ENCODE data around the gene LGR5. TPM values are rescaled to one million over a fixed set of nuclear protein-coding genes. Genes with fewer than 3 reads are reported as not detected.

The LGR5 gene
- total and polyA plus RNA-seq, 3 experiments from 2014 or later = not detected

DNA sequence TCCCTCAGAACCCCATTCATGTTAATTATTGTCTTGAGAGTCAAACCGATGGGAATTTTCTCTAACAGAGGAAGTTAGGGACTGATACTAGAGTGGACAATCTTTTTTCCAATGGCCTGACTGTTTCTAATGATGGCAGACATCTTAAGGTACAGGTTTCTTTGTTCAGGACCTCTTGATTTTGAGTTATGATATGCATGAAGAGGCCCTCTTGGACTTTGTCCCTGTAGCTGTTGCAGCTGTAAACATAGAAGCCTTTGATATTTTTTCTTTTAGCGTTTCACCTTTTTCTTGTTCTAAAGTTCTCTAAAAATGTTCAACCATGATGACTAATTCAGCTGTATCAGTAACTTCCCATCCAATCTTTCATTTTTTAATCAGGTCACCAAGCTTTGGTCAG, 53.0 kb downstream of the LGR5 start:
- Histone ChIP-seq H3K4me1 (ENCODE audit: insufficient read depth, low read length) (no peaks in the 10 kb centered on the region), H3K36me3 (ENCODE audit: insufficient read depth, low read length) (no peaks in the 10 kb centered on the region), H3K4me3 (ENCODE audit: low read length) (no peak overlapping the region), H3K27me3 (ENCODE audit: insufficient read depth, low read length, poor library complexity, severe bottlenecking) (no peaks in the 10 kb centered on the region), H3K27ac (ENCODE audit: low read depth, low read length) (no peak overlapping the region), H3K9me3 (ENCODE audit: low read length) (no peaks in the 10 kb centered on the region)
- Mint-ChIP-seq H3K9me3 (peaks cover 0 to 5% (median 3%) of the 10 kb centered on the region in 5 donors), H3K4me3 (no peak overlapping the region), H3K36me3 (no peaks in the 10 kb centered on the region), H3K4me1 (no peaks in the 10 kb centered on the region), H3K27ac (no peak overlapping the region), H3K27me3 (peaks cover 2 to 5% of the 10 kb centered on the region in 2 donors)
- ChIA-PET CTCF (no interaction called here), POLR2A (no interaction called here)
- no peak for DNase-seq

DNA sequence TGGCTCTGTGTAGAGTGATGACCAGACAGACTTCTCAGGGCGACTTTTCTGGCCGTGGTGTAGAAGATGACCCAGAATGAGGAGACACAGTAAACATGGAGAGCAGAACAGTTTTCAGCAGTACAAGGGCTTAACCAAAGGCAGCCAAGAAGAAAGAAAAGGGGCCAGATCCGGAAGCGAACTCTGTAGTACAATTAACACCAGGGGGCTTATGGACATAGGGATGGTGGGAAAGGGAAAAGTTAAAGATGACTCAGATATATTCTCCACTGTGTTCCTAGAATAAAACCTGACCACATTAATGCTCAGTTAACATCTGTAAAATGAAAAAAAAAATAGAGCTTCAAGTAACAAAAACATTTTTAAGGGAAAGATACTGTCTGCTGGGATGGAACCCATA, 60.2 kb downstream of the LGR5 start:
- Mint-ChIP-seq H3K4me3 (no peak overlapping the region), H3K36me3 (no peaks in the 10 kb centered on the region), H3K9me3 (peaks cover 0 to 2% (median 0%) of the 10 kb centered on the region in 5 donors), H3K27me3 (peaks cover 2 to 5% of the 10 kb centered on the region in 2 donors), H3K27ac (no peak overlapping the region), H3K4me1 (peaks cover 0 to 5% (median 4%) of the 10 kb centered on the region in 3 donors)
- no peak overlapping the region for H3K27ac ChIP-seq (ENCODE audit: low read depth, low read length)
- no peaks in the 10 kb centered on the region for H3K9me3 ChIP-seq (ENCODE audit: low read length)
- CTCF ChIA-PET = interaction anchor here (1.0 kb wide), 1 partner anchor 9 kb away, joined by 3 read pairs; no protein-coding TSS in a partner anchor
- DNase-seq = no peak
- no peaks in the 10 kb centered on the region for H3K36me3 ChIP-seq (ENCODE audit: insufficient read depth, low read length)
- peaks cover 5% of the 10 kb centered on the region for H3K4me1 ChIP-seq (ENCODE audit: insufficient read depth, low read length)
- H3K27me3 ChIP-seq (ENCODE audit: insufficient read depth, low read length, poor library complexity, severe bottlenecking) = no peaks in the 10 kb centered on the region
- no peak overlapping the region for H3K4me3 ChIP-seq (ENCODE audit: low read length)
- POLR2A ChIA-PET = no interaction called here

DNA sequence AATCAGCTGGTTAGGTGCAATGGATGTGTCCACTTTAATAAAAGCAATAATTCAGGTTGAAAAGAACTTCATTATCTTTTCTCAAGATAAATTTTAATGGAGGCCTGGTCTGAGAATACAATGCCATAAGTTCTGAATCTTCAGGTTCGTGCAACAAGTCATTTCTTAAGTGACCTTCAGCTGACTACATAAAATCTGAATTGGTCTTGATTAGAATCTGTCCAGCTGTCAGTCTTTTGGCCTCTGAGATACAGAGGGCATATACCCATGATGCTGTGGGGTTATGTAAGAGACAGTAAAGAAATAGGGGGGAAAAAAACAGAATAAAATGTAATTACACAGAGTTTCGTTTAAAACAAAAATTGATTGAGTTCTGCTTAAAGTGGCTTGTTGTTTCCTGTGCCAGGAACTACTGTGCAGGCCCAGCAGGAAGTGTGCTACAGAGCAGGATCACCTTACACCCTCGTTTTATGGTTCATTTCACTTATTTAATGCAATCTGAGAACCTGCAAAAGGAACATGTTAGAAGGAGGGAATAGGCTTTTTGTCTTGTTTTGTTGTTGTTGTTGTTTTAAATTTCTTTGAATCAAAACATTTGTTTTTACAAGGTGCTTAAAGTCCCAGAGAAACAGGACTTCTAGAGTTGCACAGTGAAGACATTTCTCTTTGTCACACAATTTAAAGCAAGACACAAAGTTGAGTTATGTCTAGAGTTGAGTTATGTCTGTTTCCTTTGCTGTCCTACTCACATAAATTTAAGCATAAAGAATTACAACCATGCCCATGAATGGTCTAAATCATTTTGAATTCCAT, 64.2 kb downstream of the LGR5 start:
- H3K9me3 Mint-ChIP-seq = no peaks in the 10 kb centered on the region
- no peak overlapping the region for H3K4me3 Mint-ChIP-seq
- ChIA-PET POLR2A (no interaction called here), CTCF (no interaction called here)
- Histone ChIP-seq H3K36me3 (ENCODE audit: insufficient read depth, low read length) (no peaks in the 10 kb centered on the region), H3K9me3 (ENCODE audit: low read length) (no peaks in the 10 kb centered on the region), H3K4me3 (ENCODE audit: low read length) (no peak overlapping the region), H3K27ac (ENCODE audit: low read depth, low read length) (no peak overlapping the region), H3K4me1 (ENCODE audit: insufficient read depth, low read length) (peaks cover 5% of the 10 kb centered on the region), H3K27me3 (ENCODE audit: insufficient read depth, low read length, poor library complexity, severe bottlenecking) (no peaks in the 10 kb centered on the region)
- peak overlapping the region in 1 of 8 donors; percentile 15 for H3K27ac Mint-ChIP-seq
- H3K4me1 Mint-ChIP-seq = peaks cover 0 to 5% (median 4%) of the 10 kb centered on the region in 3 donors
- H3K27me3 Mint-ChIP-seq = peaks cover 0 to 3% of the 10 kb centered on the region in 2 donors
- no peaks in the 10 kb centered on the region for H3K36me3 Mint-ChIP-seq
- DNase-seq = peak in 2 of 5 donors; percentile 1 to 2

DNA sequence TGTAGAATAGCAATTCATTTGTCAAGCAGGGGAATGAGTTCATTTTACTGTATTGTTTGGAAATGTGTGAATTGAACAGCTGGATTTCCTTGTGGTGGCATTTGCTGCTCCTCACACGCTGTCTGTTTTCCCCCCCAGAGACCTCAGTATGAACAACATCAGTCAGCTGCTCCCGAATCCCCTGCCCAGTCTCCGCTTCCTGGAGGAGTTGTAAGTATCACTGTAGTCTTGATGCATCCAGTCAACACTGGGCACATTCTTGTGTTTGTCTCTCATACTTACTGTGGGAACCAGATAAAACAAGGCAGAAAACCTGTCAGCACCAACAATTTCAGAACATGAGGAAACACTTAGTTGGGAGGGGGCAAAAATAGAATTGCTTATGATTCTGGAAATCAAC, 64.9 kb downstream of the LGR5 start:
- H3K4me1 Mint-ChIP-seq = peaks cover 0 to 5% (median 4%) of the 10 kb centered on the region in 3 donors
- Histone ChIP-seq H3K9me3 (ENCODE audit: low read length) (no peaks in the 10 kb centered on the region), H3K27ac (ENCODE audit: low read depth, low read length) (no peak overlapping the region), H3K27me3 (ENCODE audit: insufficient read depth, low read length, poor library complexity, severe bottlenecking) (no peaks in the 10 kb centered on the region), H3K4me3 (ENCODE audit: low read length) (no peak overlapping the region), H3K36me3 (ENCODE audit: insufficient read depth, low read length) (no peaks in the 10 kb centered on the region), H3K4me1 (ENCODE audit: insufficient read depth, low read length) (peaks cover 5% of the 10 kb centered on the region)
- no peak for DNase-seq
- H3K9me3 Mint-ChIP-seq = no peaks in the 10 kb centered on the region
- H3K4me3 Mint-ChIP-seq = no peak overlapping the region
- H3K36me3 Mint-ChIP-seq = no peaks in the 10 kb centered on the region
- H3K27ac Mint-ChIP-seq = peak overlapping the region in 1 of 8 donors; percentile 2
- POLR2A ChIA-PET = no interaction called here
- peaks cover 0 to 3% of the 10 kb centered on the region in 2 donors for H3K27me3 Mint-ChIP-seq
- CTCF ChIA-PET = no interaction called here

DNA sequence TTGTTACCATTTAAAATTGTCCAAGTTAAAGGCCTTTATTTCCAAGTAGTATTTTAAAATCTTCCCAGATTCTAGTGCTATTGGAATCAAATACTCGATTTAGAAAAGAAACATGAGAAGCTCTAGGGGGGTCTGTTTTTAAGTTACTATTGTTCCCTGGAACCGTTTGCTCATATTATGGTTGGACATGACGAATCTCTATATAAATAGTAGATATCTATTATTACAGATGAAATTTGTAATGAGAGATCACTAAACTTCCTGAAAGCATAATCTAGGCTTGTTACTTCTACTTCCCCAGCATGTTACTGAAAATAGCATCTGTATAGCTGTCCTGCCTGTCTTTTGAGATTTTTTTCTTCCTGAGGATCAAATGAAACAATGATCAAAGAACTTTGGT, 70.1 kb downstream of the LGR5 start:
- DNase-seq = no peak
- no peak overlapping the region for H3K27ac ChIP-seq (ENCODE audit: low read depth, low read length)
- H3K4me1 Mint-ChIP-seq = no peaks in the 10 kb centered on the region
- ChIA-PET POLR2A (no interaction called here), CTCF (interaction anchor here (1.3 kb wide), 1 partner anchor 9 kb away, joined by 3 read pairs; no protein-coding TSS in a partner anchor)
- peaks cover 0 to 2% (median 0%) of the 10 kb centered on the region in 5 donors for H3K9me3 Mint-ChIP-seq
- H3K4me3 ChIP-seq (ENCODE audit: low read length) = no peak overlapping the region
- H3K27ac Mint-ChIP-seq = no peak overlapping the region
- H3K36me3 ChIP-seq (ENCODE audit: insufficient read depth, low read length) = no peaks in the 10 kb centered on the region
- peaks cover 16 to 31% of the 10 kb centered on the region in 2 donors for H3K27me3 Mint-ChIP-seq
- H3K9me3 ChIP-seq (ENCODE audit: low read length) = no peaks in the 10 kb centered on the region
- no peaks in the 10 kb centered on the region for H3K36me3 Mint-ChIP-seq
- H3K4me3 Mint-ChIP-seq = no peak overlapping the region
- no peaks in the 10 kb centered on the region for H3K27me3 ChIP-seq (ENCODE audit: insufficient read depth, low read length, poor library complexity, severe bottlenecking)
- no peaks in the 10 kb centered on the region for H3K4me1 ChIP-seq (ENCODE audit: insufficient read depth, low read length)

DNA sequence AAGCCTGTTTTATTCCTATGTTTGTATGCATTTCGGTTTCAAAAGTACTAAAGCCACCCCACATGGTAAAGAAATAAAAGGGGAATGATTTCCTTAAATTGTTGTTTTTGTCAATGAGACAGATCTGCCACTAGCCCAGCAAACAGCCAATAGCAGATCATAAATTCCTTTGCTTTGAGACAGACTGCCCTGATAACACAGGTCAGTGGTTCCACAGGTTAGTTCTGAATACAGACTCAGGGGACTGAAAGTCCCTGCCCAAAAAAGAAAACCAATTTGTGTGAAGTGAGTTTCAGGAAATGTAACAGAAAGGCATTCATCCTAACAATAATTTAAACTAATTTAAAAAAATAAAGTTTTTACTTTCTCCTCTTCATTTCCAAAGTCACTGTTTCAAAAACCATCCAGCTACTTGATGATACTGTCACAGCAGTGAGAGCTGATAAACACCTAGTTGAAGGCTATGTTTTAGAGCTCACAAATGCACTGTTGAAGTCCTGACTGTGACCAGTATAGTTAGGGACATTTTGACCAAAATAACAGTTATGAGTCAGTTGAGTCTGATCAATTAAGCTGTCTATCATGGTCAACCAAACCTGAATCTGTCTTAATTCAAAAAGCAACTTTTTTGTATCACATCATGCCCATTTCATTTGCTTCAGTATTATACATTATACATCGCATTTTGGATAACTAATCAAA, 77.7 kb downstream of the LGR5 start:
- Mint-ChIP-seq H3K27ac (no peak overlapping the region), H3K9me3 (peaks cover 0 to 4% (median 2%) of the 10 kb centered on the region in 5 donors), H3K36me3 (peaks cover 0 to 1% (median 0%) of the 10 kb centered on the region in 3 donors), H3K4me1 (no peaks in the 10 kb centered on the region), H3K27me3 (peaks cover 17 to 29% of the 10 kb centered on the region in 2 donors), H3K4me3 (no peak overlapping the region)
- CTCF ChIA-PET = no interaction called here
- H3K27ac ChIP-seq (ENCODE audit: low read depth, low read length) = no peak overlapping the region
- POLR2A ChIA-PET = no interaction called here
- DNase-seq = no peak
- no peaks in the 10 kb centered on the region for H3K9me3 ChIP-seq (ENCODE audit: low read length)
- H3K36me3 ChIP-seq (ENCODE audit: insufficient read depth, low read length) = no peaks in the 10 kb centered on the region
- no peak overlapping the region for H3K4me3 ChIP-seq (ENCODE audit: low read length)
- H3K27me3 ChIP-seq (ENCODE audit: insufficient read depth, low read length, poor library complexity, severe bottlenecking) = no peaks in the 10 kb centered on the region
- H3K4me1 ChIP-seq (ENCODE audit: insufficient read depth, low read length) = no peaks in the 10 kb centered on the region

DNA sequence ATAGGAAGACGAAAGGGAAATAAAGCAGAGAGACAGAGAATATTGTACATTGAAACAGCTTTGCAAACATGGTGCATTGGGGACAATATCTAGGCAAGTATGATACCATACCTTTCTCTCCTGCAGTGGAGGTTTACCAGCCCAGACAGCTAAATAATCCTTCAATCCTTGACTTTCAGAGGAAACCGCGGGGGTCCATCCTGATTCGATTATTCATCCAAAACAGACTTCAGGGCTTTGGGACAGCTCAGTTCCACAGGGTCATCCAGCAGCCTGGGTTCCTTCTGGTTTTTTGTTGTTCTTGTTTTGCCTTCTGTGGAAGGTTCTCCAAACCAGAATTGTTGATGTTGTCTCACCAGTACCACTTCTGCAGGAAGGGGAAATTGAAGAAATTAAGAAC, 81.5 kb downstream of the LGR5 start:
- Mint-ChIP-seq H3K27me3 (peaks cover 4 to 11% of the 10 kb centered on the region in 2 donors), H3K27ac (no peak overlapping the region), H3K4me3 (no peak overlapping the region), H3K4me1 (no peaks in the 10 kb centered on the region), H3K9me3 (peaks cover 0 to 4% (median 2%) of the 10 kb centered on the region in 5 donors), H3K36me3 (peaks cover 0 to 1% (median 0%) of the 10 kb centered on the region in 3 donors)
- Histone ChIP-seq H3K27ac (ENCODE audit: low read depth, low read length) (no peak overlapping the region), H3K9me3 (ENCODE audit: low read length) (no peaks in the 10 kb centered on the region), H3K4me3 (ENCODE audit: low read length) (no peak overlapping the region), H3K27me3 (ENCODE audit: insufficient read depth, low read length, poor library complexity, severe bottlenecking) (no peaks in the 10 kb centered on the region), H3K4me1 (ENCODE audit: insufficient read depth, low read length) (no peaks in the 10 kb centered on the region), H3K36me3 (ENCODE audit: insufficient read depth, low read length) (no peaks in the 10 kb centered on the region)
- POLR2A ChIA-PET = no interaction called here
- no peak for DNase-seq
- CTCF ChIA-PET = interaction anchor here (1.1 kb wide), 1 partner anchor 34 kb away, joined by 3 read pairs; no protein-coding TSS in a partner anchor

DNA sequence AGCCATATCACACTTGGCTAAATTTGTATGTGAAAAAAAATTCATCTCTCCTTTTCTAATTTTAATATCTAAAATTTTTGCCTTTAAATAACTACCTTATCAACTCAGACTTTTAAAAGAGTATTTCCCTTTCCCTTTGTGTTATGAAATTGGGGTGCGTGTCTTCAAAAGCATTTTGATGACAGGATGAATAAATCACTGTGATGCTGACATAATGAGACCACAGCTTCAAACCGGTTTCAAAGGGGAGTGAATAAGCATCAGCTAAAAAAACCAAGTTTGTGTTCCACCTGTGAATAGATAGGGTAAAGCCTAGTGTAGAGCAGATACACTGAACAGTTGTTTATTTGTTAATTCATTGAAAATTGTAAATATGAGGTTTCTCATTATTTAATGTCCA, 85.0 kb downstream of the LGR5 start:
- no peaks in the 10 kb centered on the region for H3K27me3 ChIP-seq (ENCODE audit: insufficient read depth, low read length, poor library complexity, severe bottlenecking)
- Mint-ChIP-seq H3K4me3 (no peak overlapping the region), H3K27me3 (peaks cover 3 to 15% of the 10 kb centered on the region in 2 donors), H3K4me1 (no peaks in the 10 kb centered on the region), H3K9me3 (peaks cover 0 to 4% (median 0%) of the 10 kb centered on the region in 5 donors), H3K27ac (no peak overlapping the region), H3K36me3 (peaks cover 0 to 3% (median 1%) of the 10 kb centered on the region in 3 donors)
- POLR2A ChIA-PET = no interaction called here
- CTCF ChIA-PET = no interaction called here
- no peaks in the 10 kb centered on the region for H3K4me1 ChIP-seq (ENCODE audit: insufficient read depth, low read length)
- no peaks in the 10 kb centered on the region for H3K9me3 ChIP-seq (ENCODE audit: low read length)
- H3K4me3 ChIP-seq (ENCODE audit: low read length) = no peak overlapping the region
- no peak for DNase-seq
- H3K36me3 ChIP-seq (ENCODE audit: insufficient read depth, low read length) = no peaks in the 10 kb centered on the region
- H3K27ac ChIP-seq (ENCODE audit: low read depth, low read length) = no peak overlapping the region

Data from CD8-positive, alpha-beta memory T cell (primary cell).